Measurements from ENCODE around the gene TMIGD2.

TMIGD2 gene

GRCh38 chr19:4346020-4346383, 43.8 kb upstream of the TMIGD2 start:
- DNase-seq (ENCODE audit: low spot score) (no peak), ATAC-seq (ENCODE audit: low read depth) (no peak)
- Histone ChIP-seq H3K27ac (ENCODE audit: poor library complexity, severe bottlenecking) (no peak overlapping the region), H3K9me3 (ENCODE audit: severe bottlenecking) (no peaks in the 10 kb centered on the region), H3K4me1 (ENCODE audit: insufficient read depth, poor library complexity, severe bottlenecking) (no peaks in the 10 kb centered on the region), H3K4me3 (ENCODE audit: severe bottlenecking) (no peak overlapping the region), H3K36me3 (ENCODE audit: low read depth) (no peaks in the 10 kb centered on the region), H3K27me3 (ENCODE audit: insufficient read depth, poor library complexity, severe bottlenecking) (no peaks in the 10 kb centered on the region)
- TF ChIP-seq, protein P1, sequence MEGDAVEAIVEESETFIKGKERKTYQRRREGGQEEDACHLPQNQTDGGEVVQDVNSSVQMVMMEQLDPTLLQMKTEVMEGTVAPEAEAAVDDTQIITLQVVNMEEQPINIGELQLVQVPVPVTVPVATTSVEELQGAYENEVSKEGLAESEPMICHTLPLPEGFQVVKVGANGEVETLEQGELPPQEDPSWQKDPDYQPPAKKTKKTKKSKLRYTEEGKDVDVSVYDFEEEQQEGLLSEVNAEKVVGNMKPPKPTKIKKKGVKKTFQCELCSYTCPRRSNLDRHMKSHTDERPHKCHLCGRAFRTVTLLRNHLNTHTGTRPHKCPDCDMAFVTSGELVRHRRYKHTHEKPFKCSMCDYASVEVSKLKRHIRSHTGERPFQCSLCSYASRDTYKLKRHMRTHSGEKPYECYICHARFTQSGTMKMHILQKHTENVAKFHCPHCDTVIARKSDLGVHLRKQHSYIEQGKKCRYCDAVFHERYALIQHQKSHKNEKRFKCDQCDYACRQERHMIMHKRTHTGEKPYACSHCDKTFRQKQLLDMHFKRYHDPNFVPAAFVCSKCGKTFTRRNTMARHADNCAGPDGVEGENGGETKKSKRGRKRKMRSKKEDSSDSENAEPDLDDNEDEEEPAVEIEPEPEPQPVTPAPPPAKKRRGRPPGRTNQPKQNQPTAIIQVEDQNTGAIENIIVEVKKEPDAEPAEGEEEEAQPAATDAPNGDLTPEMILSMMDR (IDR thresholded peaks at IDR 0.05; ENCODE audit: poor library complexity, severe bottlenecking), result no peak

- Histone ChIP-seq H3K4me1 (ENCODE audit: insufficient read depth, poor library complexity, severe bottlenecking) (no peaks in the 10 kb centered on the region), H3K4me3 (ENCODE audit: severe bottlenecking) (no peak overlapping the region), H3K36me3 (ENCODE audit: low read depth) (no peaks in the 10 kb centered on the region), H3K27ac (ENCODE audit: poor library complexity, severe bottlenecking) (no peak overlapping the region), H3K9me3 (ENCODE audit: severe bottlenecking) (no peaks in the 10 kb centered on the region), H3K27me3 (ENCODE audit: insufficient read depth, poor library complexity, severe bottlenecking) (no peaks in the 10 kb centered on the region)
- TF ChIP-seq, protein P1 (IDR thresholded peaks at IDR 0.05; ENCODE audit: poor library complexity, severe bottlenecking), result no peak
- DNase-seq (ENCODE audit: low spot score), result no peak
- ATAC-seq (ENCODE audit: low read depth), result no peak
These were observed 43.3 kb upstream of the TMIGD2 start for GRCh38 chr19:4345342-4346019.

- no peaks in the 10 kb centered on the region for H3K27me3 ChIP-seq (ENCODE audit: insufficient read depth, poor library complexity, severe bottlenecking)
These were observed 41.5 kb upstream of the TMIGD2 start, which contains the start of gene MPND for GRCh38 chr19:4343370-4344307. MPND (plus strand) TSS chr19:4343562; CDS start chr19:4343594, 32 bp downstream.

GRCh38 chr19:4342615-4343369, 40.6 kb upstream of the TMIGD2 start:
- TF ChIP-seq, protein P1 (IDR thresholded peaks at IDR 0.05; ENCODE audit: poor library complexity, severe bottlenecking), result no peak
- Histone ChIP-seq H3K36me3 (ENCODE audit: low read depth) (no peaks in the 10 kb centered on the region), H3K4me3 (ENCODE audit: severe bottlenecking) (peak overlapping the region; percentile 49), H3K27me3 (ENCODE audit: insufficient read depth, poor library complexity, severe bottlenecking) (no peaks in the 10 kb centered on the region), H3K27ac (ENCODE audit: poor library complexity, severe bottlenecking) (peak overlapping the region; percentile 56), H3K4me1 (ENCODE audit: insufficient read depth, poor library complexity, severe bottlenecking) (no peaks in the 10 kb centered on the region), H3K9me3 (ENCODE audit: severe bottlenecking) (no peaks in the 10 kb centered on the region)
- DNase-seq (ENCODE audit: low spot score), result peak; percentile 95
- ATAC-seq (ENCODE audit: low read depth), result peak; percentile 90

More at GRCh38 chr19:4343370-4344307, 41.5 kb upstream of the TMIGD2 start, which contains the start of gene MPND:
- TF ChIP-seq, protein P1 (IDR thresholded peaks at IDR 0.05; ENCODE audit: poor library complexity, severe bottlenecking), result no peak
- Histone ChIP-seq H3K4me1 (ENCODE audit: insufficient read depth, poor library complexity, severe bottlenecking) (no peaks in the 10 kb centered on the region), H3K27ac (ENCODE audit: poor library complexity, severe bottlenecking) (peak within 1 kb of the TSS; percentile 56), H3K36me3 (ENCODE audit: low read depth) (no peaks in the 10 kb centered on the region), H3K9me3 (ENCODE audit: severe bottlenecking) (no peaks in the 10 kb centered on the region), H3K4me3 (ENCODE audit: severe bottlenecking) (peak within 1 kb of the TSS; percentile 49)
- ATAC-seq (ENCODE audit: low read depth) (peak; percentile 64), DNase-seq (ENCODE audit: low spot score) (peak; percentile 87)

Measured in RWPE2 (cell line).